ENCODE results near the gene TYK2. TPM values are rescaled to one million over a fixed set of nuclear protein-coding genes. Genes with fewer than 3 reads are reported as not detected.

TYK2 gene
- total and polyA plus RNA-seq, 9 of the 15 experiments (the other 6 are each of a cell fraction or from before 2014, with no cell fraction given), result 15.0 to 182 (median 85.9) TPM

DNA sequence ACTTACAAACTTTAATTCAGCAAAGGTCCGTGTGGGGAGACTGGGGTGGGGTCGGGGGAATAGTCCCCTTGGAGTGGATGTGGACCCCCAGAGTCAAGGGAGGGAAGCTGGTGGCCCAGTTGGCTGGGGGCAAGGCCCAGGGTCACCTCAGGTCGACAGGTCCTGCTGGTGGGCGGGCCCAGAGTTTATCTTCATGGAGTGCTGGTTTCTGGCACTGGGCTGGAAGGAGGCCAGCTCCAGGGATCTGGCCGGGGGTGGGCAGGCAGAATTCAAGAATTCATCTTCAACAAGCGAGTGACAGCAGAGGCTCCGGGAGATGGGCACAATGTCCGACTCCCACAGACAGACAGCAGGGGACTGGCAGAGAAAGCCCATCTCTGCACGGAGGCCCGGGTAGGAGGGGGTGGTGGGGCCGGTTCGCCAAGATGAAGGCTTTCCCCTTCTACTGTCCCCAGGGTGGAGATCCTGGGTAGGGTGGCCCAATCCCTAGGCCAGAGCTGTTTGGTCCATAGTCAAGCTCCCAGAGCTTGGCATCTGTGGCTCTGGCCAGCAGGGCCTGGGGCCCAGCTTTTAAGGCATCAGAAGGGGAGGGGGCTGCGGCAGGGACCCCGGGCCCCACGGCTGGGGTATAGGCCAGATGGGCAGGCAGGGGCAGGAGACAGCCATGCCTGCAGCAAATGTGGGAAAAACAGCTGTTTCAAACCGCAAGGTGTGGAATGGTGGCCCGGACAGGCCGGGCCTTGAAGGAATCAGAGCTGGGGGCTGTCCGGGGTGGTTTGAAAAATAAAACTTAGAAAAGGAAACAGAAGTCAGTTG, 63.9 kb downstream of the TYK2 start:
- Histone ChIP-seq H3K4me1 (replicated peaks in 1 of 2; ENCODE audit: control insufficient read depth in 2 of 2, insufficient read depth in 2 of 2, low read length in 2 of 2) (peaks cover 16 to 50% of the 10 kb centered on the region in 2 experiments), H3K4me3 (peak overlapping the region; percentile 82), H3K79me2 (ENCODE audit: control insufficient read depth, insufficient read depth, low read length) (peaks cover 23% of the 10 kb centered on the region), H4K20me1 (replicated peaks; ENCODE audit: control insufficient read depth, insufficient read depth, low read length) (0 out of 2 replicates have a peak, but pooled peaks cover 8% of the 10 kb centered on the region), H3K9ac (ENCODE audit: insufficient read depth in 1 of 2, low read depth in 2 of 2, low read length in 2 of 2) (peak overlapping the region; percentile 74 to 96; a peak in 3 of 4 replicates), H2AFZ (ENCODE audit: low read depth, low read length) (peak overlapping the region; percentile 92; the same call in 1 of the 2 replicates), H3K4me2 (ENCODE audit: insufficient read depth, low read length) (peak overlapping the region; percentile 99), H3K9me3 (replicated peaks; ENCODE audit: control insufficient read depth, insufficient read depth, low read depth, low read length) (no peaks in the 10 kb centered on the region), H3K9me1 (ENCODE audit: control insufficient read depth, insufficient read depth, low read length) (no peaks in the 10 kb centered on the region), H3K27me3 (ENCODE audit: control insufficient read depth in 2 of 2, insufficient read depth in 2 of 2, low read length in 2 of 2) (no peaks in the 10 kb centered on the region), H3K36me3 (ENCODE audit: control insufficient read depth, insufficient read depth, low read length) (peaks cover 65% of the 10 kb centered on the region; the same call in 2 of the 3 replicates), H3K27ac (ENCODE audit: extremely low read depth, low read depth, low read length) (peak overlapping the region; percentile 73)
- WGBS (ENCODE audit: insufficient coverage, low coverage, missing lambda C conversion rate), result 51% methylated on average over 17 of the region's 19 CpGs
- BruUV-seq (replicated peaks), result TSS peak; percentile 53
- ChIA-PET POLR2A (interaction anchor here (0.7 to 3.3 kb wide), 8 partner anchors 9 to 46 kb away, joined by 3 to 19 read pairs (median 6); partner anchors contain the start of genes ICAM1 and RAVER1), CTCF (ENCODE audit: low intra/inter-chr PET ratio) (no interaction called here)
- TF ChIP-seq EGR1 (conservative IDR thresholded peaks at IDR 0.05), result peak; percentile 27; the same call in 1 of the 2 replicates
- no peak for TF ChIP-seq BRF1 (IDR thresholded peaks at IDR 0.05; ENCODE audit: borderline replicate concordance, extremely low read depth, insufficient read length)
- TF ChIP-seq, protein P1, sequence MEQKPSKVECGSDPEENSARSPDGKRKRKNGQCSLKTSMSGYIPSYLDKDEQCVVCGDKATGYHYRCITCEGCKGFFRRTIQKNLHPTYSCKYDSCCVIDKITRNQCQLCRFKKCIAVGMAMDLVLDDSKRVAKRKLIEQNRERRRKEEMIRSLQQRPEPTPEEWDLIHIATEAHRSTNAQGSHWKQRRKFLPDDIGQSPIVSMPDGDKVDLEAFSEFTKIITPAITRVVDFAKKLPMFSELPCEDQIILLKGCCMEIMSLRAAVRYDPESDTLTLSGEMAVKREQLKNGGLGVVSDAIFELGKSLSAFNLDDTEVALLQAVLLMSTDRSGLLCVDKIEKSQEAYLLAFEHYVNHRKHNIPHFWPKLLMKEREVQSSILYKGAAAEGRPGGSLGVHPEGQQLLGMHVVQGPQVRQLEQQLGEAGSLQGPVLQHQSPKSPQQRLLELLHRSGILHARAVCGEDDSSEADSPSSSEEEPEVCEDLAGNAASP (IDR thresholded peaks at IDR 0.05), result peak; percentile 92
- peak; percentile 92 for TF ChIP-seq NFIC (IDR thresholded peaks at IDR 0.05)
- no peak for TF ChIP-seq CEBPB (tag; IDR thresholded peaks at IDR 0.05)
- TF ChIP-seq NR2C2 (CRISPR knock-in tag; IDR thresholded peaks at IDR 0.05), result no peak
- TF ChIP-seq NR2C2 (tag; IDR thresholded peaks at IDR 0.05), result 0 out of 2 replicates have a peak, but pooled peaks have one; percentile 12
- 0 out of 2 replicates have a peak, but pooled peaks have one; percentile 5 for TF ChIP-seq NR2C1 (IDR thresholded peaks at IDR 0.05)
- TF ChIP-seq NR2C1 (tag; IDR thresholded peaks at IDR 0.05), result no peak
- TF ChIP-seq POLR3G (IDR thresholded peaks at IDR 0.05; ENCODE audit: extremely low read depth, insufficient read length, insufficient replicate concordance), result no peak
- TF ChIP-seq ZNF354B (CRISPR knock-in tag; IDR thresholded peaks at IDR 0.05), result no peak
- TF ChIP-seq SUPT5H (IDR thresholded peaks at IDR 0.05), result 0 out of 2 replicates have a peak, but pooled peaks have one; percentile 7
- TF ChIP-seq POLR2A (conservative IDR thresholded peaks at IDR 0.05), result peak; percentile 33; the same call in 1 of the 2 replicates
- TF ChIP-seq DPF2 (IDR thresholded peaks at IDR 0.05), result no peak
- TF ChIP-seq ZNF707 (CRISPR knock-in tag; conservative IDR thresholded peaks at IDR 0.05), result no peak
- no peak for TF ChIP-seq HSF4 (CRISPR knock-in tag; IDR thresholded peaks at IDR 0.05; ENCODE audit: borderline replicate concordance)
- TF ChIP-seq ETV6 (IDR thresholded peaks at IDR 0.05; ENCODE audit: borderline replicate concordance in 1 of 2, low read depth in 2 of 2, low read length in 1 of 2), result no peak
- TF ChIP-seq ETV6 (CRISPR knock-in tag; IDR thresholded peaks at IDR 0.05; ENCODE audit: borderline replicate concordance), result no peak
- peak; percentile 5; the same call in 1 of the 2 replicates for TF ChIP-seq POLR2AphosphoS2 (IDR thresholded peaks at IDR 0.05; ENCODE audit: low read length)
- TF ChIP-seq ZKSCAN3 (CRISPR knock-in tag; IDR thresholded peaks at IDR 0.05), result no peak
- DNase-seq (ENCODE audit: extremely low read depth in 1 of 4, low spot score in 3 of 4), result peak in 2 of 4 experiments; percentile 70 to 84
- FAIRE-seq, result peak; percentile 59
- ATAC-seq, result peak; percentile 79
- in situ Hi-C loops (cut with MboI), result no loop called here
- intact Hi-C loops (cut with micrococcal nuclease), result loop anchor here (1.0 kb wide), 1 partner anchor 16 kb away; no protein-coding TSS in a partner anchor

All from K562 (cell line).